MM.1S (cell line): ENCODE measurements around the gene SAMD13.

Source experiments
- DNase-seq: peaks from one replicate; pipeline ENCODE4 v3.0.0-alpha.2; 2015
- H2AFZ ChIP-seq: fragments of 300-600 bp; sonication (generic); 2 replicates; pipeline ENCODE4 v1.6.0; 2016; ENCODE audit warnings: antibody characterized with exemption, low read length
- H3F3A ChIP-seq: fragments of 300-600 bp; sonication (generic); 2 replicates; pipeline ENCODE4 v1.6.1; 2016; ENCODE audit warnings: mild to moderate bottlenecking, antibody characterized with exemption, low read length, moderate library complexity, mixed read lengths; ENCODE audit not compliant: insufficient read depth
- H3K27ac ChIP-seq: fragments of 300-600 bp; sonication (generic); 2 replicates; pipeline ENCODE4 v1.5.1; 2016; ENCODE audit warnings: mild to moderate bottlenecking, low read length
- H3K27me3 ChIP-seq: fragments of 300-600 bp; sonication (generic); replicated peaks from 2 replicates; pipeline ENCODE4 v1.6.0; 2016; ENCODE audit warnings: low read length; ENCODE audit not compliant: insufficient read depth
- H3K36me3 ChIP-seq: fragments of 300-600 bp; sonication (generic); replicated peaks from 2 replicates; pipeline ENCODE4 v1.6.1; 2016; ENCODE audit warnings: mild to moderate bottlenecking, low read length, mixed read lengths; ENCODE audit not compliant: insufficient read depth
- H3K4me1 ChIP-seq: fragments of 300-600 bp; sonication (generic); 2 replicates; pipeline ENCODE4 v1.6.1; 2016; ENCODE audit warnings: low read length, mixed read lengths
- H3K4me2 ChIP-seq: fragments of 300-600 bp; sonication (generic); 2 replicates; pipeline ENCODE4 v1.6.0; 2016; ENCODE audit warnings: low read depth, low read length
- H3K4me3 ChIP-seq: fragments of 300-600 bp; sonication (generic); 2 replicates; pipeline ENCODE4 v1.5.1; 2016; ENCODE audit warnings: low read length, mixed read lengths
- H3K79me2 ChIP-seq: fragments of 300-600 bp; sonication (generic); 2 replicates; pipeline ENCODE4 v1.6.1; 2016; ENCODE audit warnings: mixed run types, low read length, mixed read lengths
- H3K9ac ChIP-seq: fragments of 300-600 bp; sonication (generic); 2 replicates; pipeline ENCODE4 v1.6.1; 2016; ENCODE audit warnings: low read length, mixed read lengths
- H3K9me2 ChIP-seq: fragments of 300-600 bp; sonication (generic); replicated peaks from 2 replicates; pipeline ENCODE4 v1.6.1; 2016; ENCODE audit warnings: mild to moderate bottlenecking, low read length, mixed read lengths; ENCODE audit not compliant: insufficient read depth
- H3K9me3 ChIP-seq: fragments of 300-600 bp; sonication (generic); replicated peaks from 2 replicates; pipeline ENCODE4 v1.6.1; 2016; ENCODE audit warnings: mild to moderate bottlenecking, low read length, mixed read lengths; ENCODE audit not compliant: insufficient read depth
- H4K20me1 ChIP-seq: fragments of 300-600 bp; sonication (generic); 2 replicates; pipeline ENCODE4 v1.6.1; 2016; ENCODE audit warnings: mild to moderate bottlenecking, low read length, moderate library complexity, mixed read lengths; ENCODE audit not compliant: insufficient read depth
- CTCF ChIP-seq: fragments of 300-600 bp; sonication (generic); IDR thresholded peaks from 2 replicates; pipeline ENCODE4 v1.5.1; 2016; ENCODE audit warnings: antibody characterized with exemption, low read length, mixed read lengths
- EZH2 ChIP-seq: fragments of 300-600 bp; sonication (generic); optimal IDR thresholded peaks from 2 replicates; pipeline ENCODE3; 2017; ENCODE audit warnings: low read depth, mild to moderate bottlenecking, antibody characterized with exemption, low read length, mixed read lengths
- EZH2phosphoT487 ChIP-seq: fragments of 300-600 bp; sonication (generic); IDR thresholded peaks from 2 replicates; pipeline ENCODE4 v1.6.1; 2018; ENCODE audit warnings: antibody characterized with exemption, low read length

The SAMD13 gene

GRCh38 chr1:84398175-84399155 is 97.0 kb downstream of the SAMD13 start, which contains the start of gene DNASE2B:
Gene DNASE2B, plus strand, starts transcription at chr1:84398484. Its CDS starts 81 bp downstream, at chr1:84398565.
- H2AFZ ChIP-seq: no peak within 1 kb of the TSS
- no peaks in the 10 kb centered on the region for H3K79me2 ChIP-seq
- H3K36me3 ChIP-seq: no peaks in the 10 kb centered on the region
- TF ChIP-seq EZH2 (no peak), EZH2phosphoT487 (no peak), CTCF (no peak)
- H3K27ac ChIP-seq: no peak within 1 kb of the TSS
- H3K9ac ChIP-seq: no peak within 1 kb of the TSS
- no peak within 1 kb of the TSS for H3K4me3 ChIP-seq
- H3K9me2 ChIP-seq: no peaks in the 10 kb centered on the region
- H4K20me1 ChIP-seq: no peaks in the 10 kb centered on the region
- H3F3A ChIP-seq: no peaks in the 10 kb centered on the region
- DNase-seq: no peak
- no peaks in the 10 kb centered on the region for H3K9me3 ChIP-seq
- H3K4me1 ChIP-seq: no peaks in the 10 kb centered on the region
- H3K4me2 ChIP-seq: no peak within 1 kb of the TSS
- no peaks in the 10 kb centered on the region for H3K27me3 ChIP-seq
